GM12873 (cell line): ENCODE data around the gene RAX2.

ENCODE experiments used
- TF ChIP-seq, protein P1 (sequence below): IDR thresholded peaks from 2 replicates; pipeline ENCODE4 v1.5.1; 2012; ENCODE audit warnings: low read depth, mild to moderate bottlenecking, moderate library complexity, low read length, control low read depth; ENCODE audit not compliant: insufficient read depth; ENCODE audit errors: missing control alignments

RAX2 gene

DNA sequence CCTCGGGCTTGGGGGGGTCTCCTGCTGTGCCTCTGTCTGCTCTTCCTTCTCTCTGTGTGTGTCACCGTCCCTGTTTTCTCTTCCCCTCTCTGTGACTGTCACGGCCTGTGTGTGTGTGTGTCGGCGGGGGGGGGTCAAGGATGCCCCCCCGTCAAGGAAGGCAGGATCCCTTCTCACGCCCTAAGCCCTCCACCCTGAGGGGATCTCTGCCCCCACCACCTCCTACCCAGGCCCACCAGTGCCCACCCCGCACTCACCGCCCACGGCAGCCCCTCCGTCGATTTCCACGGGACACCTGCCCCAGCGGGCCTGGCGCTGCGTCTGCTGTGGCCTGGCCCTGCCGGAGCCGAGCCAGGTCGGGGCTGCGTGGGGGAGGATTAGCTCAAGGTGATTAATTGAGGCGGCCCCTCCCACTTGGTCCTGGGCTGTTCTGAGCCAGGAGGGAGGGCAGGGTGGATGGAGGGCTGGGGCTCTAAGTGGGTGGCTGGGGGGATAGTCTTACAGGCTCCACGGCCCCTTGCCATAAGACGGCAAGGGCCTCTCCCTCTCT is at the start of gene RAX2:
TSS of gene RAX2 (minus strand) at position 323 of the 550 bp plus-strand sequence. CDS start 486 bp downstream, outside the sequence.
- TF ChIP-seq, protein P1, sequence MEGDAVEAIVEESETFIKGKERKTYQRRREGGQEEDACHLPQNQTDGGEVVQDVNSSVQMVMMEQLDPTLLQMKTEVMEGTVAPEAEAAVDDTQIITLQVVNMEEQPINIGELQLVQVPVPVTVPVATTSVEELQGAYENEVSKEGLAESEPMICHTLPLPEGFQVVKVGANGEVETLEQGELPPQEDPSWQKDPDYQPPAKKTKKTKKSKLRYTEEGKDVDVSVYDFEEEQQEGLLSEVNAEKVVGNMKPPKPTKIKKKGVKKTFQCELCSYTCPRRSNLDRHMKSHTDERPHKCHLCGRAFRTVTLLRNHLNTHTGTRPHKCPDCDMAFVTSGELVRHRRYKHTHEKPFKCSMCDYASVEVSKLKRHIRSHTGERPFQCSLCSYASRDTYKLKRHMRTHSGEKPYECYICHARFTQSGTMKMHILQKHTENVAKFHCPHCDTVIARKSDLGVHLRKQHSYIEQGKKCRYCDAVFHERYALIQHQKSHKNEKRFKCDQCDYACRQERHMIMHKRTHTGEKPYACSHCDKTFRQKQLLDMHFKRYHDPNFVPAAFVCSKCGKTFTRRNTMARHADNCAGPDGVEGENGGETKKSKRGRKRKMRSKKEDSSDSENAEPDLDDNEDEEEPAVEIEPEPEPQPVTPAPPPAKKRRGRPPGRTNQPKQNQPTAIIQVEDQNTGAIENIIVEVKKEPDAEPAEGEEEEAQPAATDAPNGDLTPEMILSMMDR: no peak

DNA sequence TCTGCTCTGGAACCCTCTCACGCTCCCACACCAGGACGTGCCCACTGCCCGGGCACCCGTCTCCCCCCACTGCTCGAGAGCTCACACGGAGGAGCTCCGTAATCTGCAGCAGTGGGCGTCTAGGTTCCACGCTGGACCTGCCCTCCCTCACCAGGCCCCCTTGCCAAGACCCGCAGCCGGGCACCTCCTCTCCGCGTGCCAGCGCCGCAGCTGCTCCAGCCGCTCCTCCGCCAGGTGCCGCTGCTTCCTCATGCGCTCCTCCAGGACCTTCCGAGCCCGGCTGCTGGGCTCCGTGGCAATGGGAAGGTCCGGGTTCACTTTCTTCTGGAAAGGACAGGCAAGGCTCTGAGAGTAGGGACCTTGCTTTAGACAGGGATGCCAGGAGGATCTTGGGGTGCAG is 49.1 kb upstream of the RAX2 start:
- TF ChIP-seq, protein P1: no peak

DNA sequence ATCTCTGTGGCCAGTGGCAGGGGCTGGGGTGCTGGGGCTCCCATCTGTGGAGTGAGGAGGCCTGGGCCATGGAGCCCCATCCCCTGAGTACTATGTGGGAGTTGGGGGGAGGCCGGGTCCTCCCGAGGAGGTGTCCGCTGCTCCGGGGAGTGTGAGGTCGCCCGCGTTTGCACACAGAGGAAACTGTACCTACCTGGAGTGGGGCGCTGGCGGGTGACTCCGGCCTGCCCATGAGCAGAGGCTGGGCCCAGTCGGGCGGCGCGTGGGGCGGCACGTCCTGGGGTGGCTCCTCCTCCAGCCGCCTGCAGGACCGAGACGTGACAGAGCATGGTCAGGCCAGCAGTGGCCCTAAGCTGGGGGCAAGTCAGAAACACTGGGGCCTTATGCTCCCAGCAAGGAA is 48.0 kb upstream of the RAX2 start:
- TF ChIP-seq, protein P1: no peak

DNA sequence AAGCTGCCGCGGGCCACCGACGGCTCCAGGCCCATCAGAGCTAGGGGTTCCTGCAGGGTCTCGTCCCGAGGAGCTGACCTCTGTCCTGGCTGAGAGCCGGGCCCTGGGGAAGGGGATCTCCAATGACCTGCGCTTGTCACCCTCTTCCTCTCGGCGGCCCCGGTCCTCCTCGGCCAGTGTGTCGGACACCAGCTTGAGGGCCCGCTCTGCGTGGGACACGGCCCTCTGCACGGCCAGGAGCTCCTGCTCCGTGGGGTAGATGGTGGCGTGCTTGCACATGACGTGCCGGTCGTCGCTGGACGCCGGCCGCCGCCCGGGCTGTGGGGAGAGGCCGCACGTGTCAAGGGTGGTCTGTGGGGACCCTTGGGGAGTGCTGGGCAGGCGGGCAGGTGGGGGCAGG is 46.9 kb upstream of the RAX2 start:
- TF ChIP-seq, protein P1: no peak

DNA sequence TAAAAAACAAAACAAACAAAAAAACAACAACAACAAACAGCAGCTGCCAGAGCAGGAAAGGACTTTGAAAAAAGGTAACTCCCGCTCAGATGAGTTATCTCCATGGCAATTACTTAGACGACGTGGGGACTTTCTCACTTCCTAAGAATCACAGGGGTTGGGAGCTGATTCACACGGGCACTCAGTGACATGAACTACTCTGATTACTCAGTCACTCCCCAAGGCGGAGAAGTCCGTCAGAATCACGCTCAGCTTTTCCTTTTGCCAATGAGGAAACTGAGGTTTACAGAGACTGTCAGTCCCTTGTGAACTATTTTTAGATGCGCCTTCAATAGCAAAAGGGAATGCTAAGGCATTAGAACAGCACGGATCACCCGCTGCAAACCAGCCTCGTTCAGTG is 46.4 kb upstream of the RAX2 start:
- TF ChIP-seq, protein P1: no peak

- TF ChIP-seq, protein P1: no peak
Observed at GRCh38 chr19:3817761-3818160, 45.7 kb upstream of the RAX2 start.

DNA sequence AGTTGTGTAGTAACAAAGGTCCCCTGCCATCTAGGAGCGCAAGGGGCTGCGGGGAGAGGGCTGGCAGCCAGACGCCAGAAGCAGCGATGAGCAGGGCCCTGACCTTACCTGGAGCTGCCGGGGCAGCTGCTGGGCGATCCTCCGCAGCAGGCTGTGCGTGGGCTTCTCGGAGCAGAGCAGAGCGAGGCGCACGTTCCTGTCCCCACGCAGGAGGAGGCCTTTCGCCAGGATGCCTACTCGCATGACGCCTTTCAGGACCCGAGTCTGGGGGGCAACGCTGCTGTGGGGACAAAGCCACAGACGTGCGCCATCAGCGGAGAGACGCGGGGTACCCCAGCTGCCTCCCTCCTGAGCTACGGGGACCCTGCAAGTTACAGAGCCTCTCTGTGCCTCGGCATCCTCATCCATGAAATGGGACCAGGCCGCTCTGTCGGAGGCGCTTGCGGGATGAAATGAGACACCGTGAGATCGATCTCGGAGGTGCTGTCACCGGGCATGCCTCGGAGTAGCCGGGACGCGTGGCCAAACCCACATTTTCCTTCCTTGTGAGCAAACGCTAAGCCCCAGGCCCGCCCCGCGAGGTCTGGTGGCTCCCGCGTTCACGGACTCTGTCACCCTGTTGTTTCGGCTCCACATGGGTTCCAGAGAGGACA is 44.7 kb upstream of the RAX2 start:
- TF ChIP-seq, protein P1: no peak
